Cardiac fibroblast (primary cell): ENCODE data around the gene LCN9.

Experiments used
- DNase-seq, 2 donors: peaks; one replicate each; pipeline versions ENCODE4 v3.0.0 to v3.0.0-alpha.2; 2010; ENCODE audit warnings: low read depth in 2 of 2
- H3K4me3 ChIP-seq, 2 donors: replicated peaks in 1 of 2; 1 replicate in 1 of 2; 2 replicates in 1 of 2; pipeline ENCODE4 v1.5.1; 2011; ENCODE audit warnings: low read depth in 2 of 2, low read length in 2 of 2, mild to moderate bottlenecking in 2 of 2, moderate library complexity in 1 of 2
- TF ChIP-seq, protein P1 (sequence below): IDR thresholded peaks from one replicate; pipeline ENCODE4 v1.5.1; 2011; ENCODE audit warnings: low read depth, mild to moderate bottlenecking, low read length, inconsistent platforms

LCN9 gene

DNA sequence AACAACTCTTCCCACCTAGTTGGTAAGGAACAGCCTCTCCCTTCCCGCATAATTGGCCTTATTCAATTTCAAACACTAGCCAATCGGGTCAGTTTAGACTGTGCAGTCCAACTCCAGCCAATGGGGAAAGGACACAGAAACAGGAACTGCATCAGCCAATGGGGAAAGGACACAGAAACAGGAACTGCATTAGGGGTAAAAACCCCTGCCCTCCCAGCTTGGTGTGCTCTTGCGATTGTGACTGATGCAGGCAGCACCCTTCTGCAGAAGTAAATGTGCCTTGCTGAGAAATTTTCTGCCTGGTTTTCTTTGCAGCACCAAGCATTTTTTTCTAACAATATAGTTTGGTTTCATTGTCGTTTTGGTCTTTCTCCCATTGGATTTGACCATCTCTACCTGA is 15.2 kb upstream of the LCN9 start:
- no peak overlapping the region for H3K4me3 ChIP-seq
- TF ChIP-seq, protein P1, sequence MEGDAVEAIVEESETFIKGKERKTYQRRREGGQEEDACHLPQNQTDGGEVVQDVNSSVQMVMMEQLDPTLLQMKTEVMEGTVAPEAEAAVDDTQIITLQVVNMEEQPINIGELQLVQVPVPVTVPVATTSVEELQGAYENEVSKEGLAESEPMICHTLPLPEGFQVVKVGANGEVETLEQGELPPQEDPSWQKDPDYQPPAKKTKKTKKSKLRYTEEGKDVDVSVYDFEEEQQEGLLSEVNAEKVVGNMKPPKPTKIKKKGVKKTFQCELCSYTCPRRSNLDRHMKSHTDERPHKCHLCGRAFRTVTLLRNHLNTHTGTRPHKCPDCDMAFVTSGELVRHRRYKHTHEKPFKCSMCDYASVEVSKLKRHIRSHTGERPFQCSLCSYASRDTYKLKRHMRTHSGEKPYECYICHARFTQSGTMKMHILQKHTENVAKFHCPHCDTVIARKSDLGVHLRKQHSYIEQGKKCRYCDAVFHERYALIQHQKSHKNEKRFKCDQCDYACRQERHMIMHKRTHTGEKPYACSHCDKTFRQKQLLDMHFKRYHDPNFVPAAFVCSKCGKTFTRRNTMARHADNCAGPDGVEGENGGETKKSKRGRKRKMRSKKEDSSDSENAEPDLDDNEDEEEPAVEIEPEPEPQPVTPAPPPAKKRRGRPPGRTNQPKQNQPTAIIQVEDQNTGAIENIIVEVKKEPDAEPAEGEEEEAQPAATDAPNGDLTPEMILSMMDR, result no peak
- peak in 1 of 2 donors; percentile 2 for DNase-seq

- TF ChIP-seq, protein P1, result no peak
- H3K4me3 ChIP-seq, result no peak overlapping the region
- no peak for DNase-seq
These were observed 14.4 kb upstream of the LCN9 start for GRCh38 chr9:135648494-135649410.

- TF ChIP-seq, protein P1, result no peak
- no peak for DNase-seq
- no peak overlapping the region for H3K4me3 ChIP-seq
These were observed 13.6 kb upstream of the LCN9 start for GRCh38 chr9:135649508-135649907.

DNA sequence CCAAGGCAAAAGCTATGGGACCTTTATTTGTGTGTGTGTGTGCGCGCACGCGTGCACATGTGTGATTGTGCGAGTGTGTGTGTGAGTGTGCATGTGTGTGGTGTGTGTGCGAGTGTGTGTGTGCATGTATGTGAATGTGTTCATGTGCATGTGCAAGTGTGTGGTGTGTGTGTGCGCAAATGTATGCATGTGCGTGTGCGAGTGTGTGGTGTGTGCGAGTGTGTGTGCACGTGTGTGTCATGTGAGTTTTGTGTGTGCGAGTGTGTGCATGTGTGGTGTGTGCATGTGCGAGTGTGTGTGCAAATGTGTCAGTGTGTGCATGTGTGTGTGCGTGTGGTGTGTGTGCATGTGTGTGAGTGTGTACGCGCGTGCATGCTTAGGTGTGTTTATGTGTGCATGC is 12.7 kb upstream of the LCN9 start:
- H3K4me3 ChIP-seq, result no peak overlapping the region
- TF ChIP-seq, protein P1, result no peak
- no peak for DNase-seq

DNA sequence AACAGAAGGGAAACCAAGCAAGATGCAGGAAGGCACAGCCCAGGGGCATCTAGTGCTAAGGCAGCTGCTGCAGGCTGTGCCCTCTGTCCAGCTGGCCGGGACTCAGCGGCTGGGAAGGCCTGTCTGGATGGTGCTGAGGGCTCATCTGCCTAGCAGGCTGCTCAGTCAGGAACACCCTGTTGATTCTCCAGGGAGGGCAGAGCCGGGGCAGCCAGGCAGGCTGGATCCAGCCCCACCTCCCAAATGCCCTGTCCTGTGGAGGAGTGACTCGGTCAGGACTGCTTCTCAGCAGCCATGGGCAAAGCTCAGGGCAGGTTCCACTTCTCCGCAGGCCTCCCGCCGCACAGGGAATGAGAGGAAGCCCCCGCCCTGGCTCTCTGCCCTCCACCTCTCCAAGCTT is 7.8 kb upstream of the LCN9 start:
- DNase-seq, result no peak
- H3K4me3 ChIP-seq, result no peak overlapping the region
- TF ChIP-seq, protein P1, result no peak

DNA sequence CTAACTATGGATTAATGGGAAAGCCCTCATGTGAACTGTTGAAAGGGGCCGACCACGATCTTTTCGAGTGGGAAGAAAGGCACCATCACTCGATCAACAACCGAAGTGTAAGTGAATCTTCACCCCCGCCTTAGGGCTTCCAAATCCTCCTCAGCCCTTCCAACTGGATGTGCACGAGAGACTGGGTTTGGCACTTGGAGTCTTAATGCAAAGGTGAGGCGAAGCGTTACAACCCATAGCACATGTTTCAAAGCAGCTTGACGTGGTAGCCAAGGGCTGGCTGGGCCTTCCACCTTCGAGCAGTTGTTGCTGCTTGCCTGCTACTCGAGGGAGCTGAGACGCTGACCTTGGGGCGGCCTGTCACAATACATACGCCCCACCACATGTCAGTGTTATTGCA is 5.7 kb upstream of the LCN9 start:
- no peak for DNase-seq
- H3K4me3 ChIP-seq, result no peak overlapping the region
- TF ChIP-seq, protein P1, result no peak
